HG03432 (cell line): ENCODE results near the gene ZNG1F.
"Not testable (repeated sequence)": the region's sequence is repeated elsewhere in the genome, so short reads cannot be mapped to it uniquely, and the experiment has no call there.

Experiments used
- ATAC-seq: cut with Tn5 transposase; IDR thresholded peaks from one replicate; pipeline ENCODE4 v1.9.1; 2021; ENCODE audit warnings: mild to moderate bottlenecking, moderate library complexity; ENCODE audit not compliant: unreplicated experiment

The ZNG1F gene

DNA sequence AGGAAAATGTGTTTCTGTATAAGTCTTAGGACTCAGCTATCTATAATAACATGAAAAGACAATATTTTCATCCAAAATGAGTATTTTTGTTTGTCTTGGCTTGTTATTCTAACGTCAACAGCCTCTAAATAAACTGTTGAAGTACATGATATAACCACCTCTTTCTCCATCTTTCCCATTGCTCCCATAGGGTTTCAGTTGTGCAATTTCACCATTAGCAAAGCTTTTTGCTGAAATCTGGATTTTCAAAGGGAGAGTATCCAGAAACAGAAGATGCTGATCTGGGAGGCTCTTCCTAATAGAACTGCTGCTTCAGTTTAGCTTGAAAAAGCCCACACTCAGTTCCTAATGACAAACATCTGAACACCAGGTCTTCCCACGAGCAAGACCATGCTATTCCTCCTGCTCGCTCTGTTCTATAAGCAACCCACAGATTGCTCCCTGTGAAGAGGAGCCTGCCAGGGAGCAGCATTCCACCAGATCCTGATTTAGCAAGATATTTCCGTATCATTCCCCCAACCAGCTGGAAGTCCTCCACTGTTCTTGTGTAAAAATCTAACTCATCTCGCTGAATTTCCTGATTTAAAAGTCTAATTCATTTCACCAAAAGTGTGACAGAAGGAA lies 101.8 kb downstream of the ZNG1F start:
- ATAC-seq, result not testable (repeated sequence)

GRCh38 chr9:41086685-41087084 lies 102.4 kb downstream of the ZNG1F start:
- peak; percentile 17 for ATAC-seq

DNA sequence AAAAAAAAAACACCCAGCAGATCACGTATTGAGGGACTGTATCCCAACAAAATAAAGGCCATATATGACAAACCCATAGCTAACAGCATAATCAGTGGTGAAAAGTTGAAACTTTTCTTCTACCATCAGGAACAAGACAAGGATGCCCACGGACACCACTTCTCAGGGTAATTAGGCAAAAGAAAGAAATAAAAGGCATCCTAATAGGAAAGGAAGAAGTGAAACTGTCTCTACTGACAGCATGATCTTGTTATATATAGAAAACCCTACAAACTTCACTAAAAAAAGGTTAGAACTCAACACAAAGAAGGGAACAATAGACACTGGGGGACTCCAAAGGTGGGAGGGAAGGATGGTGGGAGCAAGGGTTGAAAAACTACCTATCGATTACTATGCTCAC lies 102.9 kb downstream of the ZNG1F start:
- peak; percentile 41 for ATAC-seq

GRCh38 chr9:41082358-41082757 lies 106.8 kb downstream of the ZNG1F start:
- ATAC-seq, result not testable (repeated sequence)
